Stimulated activated CD4-positive, alpha-beta T cell treated with anti-CD3 and anti-CD28 coated beads, Interleukin-15, amount 100 ng/mL, for 1 hour (primary cell): ENCODE results near the gene GGACT.

ENCODE experiments used
- DNase-seq, 2 donors: peaks; one replicate each; pipeline ENCODE4 v3.0.0-alpha.2; 2020; ENCODE audit warnings: low read depth in 1 of 2, low spot score in 1 of 2

The GGACT gene

DNA sequence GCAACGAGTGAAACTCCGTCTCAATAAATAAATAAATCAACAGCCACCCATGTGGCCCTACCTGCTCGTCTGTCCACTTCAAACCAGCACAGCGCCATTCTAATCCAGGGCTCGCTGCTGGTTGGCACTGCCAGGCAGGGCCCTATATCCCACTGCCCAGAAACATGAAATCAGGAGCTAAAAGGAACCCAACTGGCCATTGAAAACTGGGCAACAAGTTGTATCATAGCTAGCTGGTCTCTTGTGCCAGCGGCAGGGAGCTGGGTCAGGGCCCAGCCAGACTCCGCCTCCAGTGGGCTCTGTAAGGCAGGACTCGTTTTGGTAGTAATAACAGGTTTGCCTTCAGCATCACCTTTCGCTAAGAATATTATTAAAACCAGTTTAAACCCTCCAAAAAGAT, 39.3 kb downstream of the GGACT start:
- DNase-seq, result no peak

DNA sequence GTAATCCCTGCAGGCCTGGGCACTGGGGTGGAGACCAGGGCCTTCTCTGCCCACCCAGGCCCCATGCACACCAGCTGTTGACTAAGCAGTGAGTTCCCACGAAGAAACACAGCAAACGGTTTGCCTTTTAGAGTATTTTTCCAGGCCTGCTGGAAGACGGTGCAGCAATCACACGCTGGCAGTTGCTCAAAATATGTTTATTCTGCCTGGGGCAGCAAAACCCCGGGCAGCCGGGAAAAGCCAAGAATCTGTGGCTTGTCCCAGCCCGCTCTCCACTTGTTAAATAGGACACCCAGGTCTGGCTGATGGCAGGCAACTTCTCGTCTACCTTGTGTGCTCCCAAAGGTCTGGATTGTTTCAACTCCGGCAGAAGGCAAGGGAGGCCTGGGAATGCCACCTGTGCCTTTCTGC, 40.8 kb downstream of the GGACT start:
- DNase-seq, result no peak

DNA sequence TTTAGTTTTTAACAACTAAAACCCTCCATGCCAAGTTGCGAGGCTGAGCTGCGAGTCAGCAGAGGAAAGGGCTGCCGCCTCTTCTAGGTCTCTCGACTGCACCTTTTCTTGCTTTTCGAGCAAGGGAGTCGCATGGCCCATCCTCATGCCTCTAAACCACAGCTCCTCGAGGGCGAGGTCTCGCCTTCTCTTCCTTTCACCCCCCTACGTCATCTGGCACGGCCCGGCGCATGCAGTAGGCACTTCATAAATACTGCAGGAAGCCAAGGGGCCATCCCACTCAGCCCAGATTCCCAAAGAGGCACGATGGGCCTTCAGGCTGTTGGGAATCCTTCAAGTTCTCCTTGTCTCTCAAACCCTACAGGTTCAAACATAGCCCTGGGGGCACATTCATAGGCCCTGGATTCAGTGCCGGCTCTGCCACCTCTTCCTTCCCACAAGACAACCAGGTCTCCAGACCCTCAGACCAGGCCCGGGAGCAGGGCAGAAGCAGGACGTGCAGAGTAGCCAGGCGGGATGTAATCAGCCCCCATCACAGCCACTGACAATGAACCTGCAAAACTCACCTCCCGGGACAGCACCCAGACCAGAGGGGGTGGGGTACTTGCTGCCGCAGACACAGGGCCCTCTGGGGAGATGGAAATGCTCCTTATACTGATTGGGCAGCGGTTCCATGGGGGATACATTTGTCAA, 41.7 kb downstream of the GGACT start:
- no peak for DNase-seq

DNA sequence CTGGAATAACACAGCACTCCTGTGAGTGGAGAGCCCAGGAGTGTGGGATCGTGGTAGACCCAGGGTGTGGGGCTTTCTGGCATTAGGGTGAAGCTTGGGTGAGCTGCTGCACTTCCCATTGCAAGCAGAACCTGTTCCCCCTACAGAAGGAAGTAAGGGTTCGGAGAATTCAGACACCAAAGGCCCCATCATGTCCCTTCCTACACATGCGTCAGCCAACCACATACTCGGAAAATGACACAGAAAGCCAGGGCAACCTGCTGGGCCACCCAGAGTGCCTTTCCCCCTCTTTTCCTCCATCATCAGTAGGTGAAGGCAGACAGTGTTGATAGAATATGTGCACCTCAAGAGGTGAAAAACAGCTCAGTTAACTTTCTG, 42.9 kb downstream of the GGACT start:
- no peak for DNase-seq

DNA sequence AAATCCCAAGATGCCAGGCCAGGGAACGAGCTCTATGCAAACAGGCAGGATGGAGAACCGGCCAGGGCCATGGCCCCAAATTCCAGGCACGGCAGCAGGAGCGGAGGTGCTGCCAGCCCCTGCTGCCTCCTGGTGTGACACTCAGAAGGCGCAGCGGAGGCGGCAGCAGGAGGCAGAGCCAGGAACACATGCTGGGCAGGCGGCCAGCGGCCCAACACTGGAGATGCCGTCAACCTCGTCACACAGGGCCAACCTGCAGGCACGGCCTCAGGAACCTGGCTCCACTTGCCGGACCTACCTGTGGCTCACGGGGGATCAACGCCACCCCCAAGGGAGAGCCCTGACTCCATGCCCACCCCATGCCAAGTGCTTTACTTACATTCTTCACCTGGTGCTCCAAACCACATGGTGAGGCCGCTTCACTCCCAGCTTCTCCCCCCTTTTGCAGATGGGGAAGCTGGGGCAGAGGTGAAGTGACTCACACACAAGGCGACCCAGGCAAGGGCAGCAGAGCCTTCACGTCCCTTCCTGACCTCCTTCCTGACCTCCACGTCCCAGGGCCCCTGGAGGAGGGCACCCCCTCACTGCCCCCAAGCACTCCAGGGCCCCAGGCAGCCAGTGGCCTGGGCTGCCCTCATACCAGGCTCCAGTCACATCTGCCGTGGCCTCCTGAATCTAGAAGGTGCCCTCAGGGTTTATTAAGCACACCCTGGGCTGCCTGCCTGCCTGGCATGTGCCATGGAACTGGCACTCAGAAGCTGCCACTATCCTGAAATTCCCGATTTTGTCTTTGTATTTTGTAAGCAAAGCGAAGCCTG, 43.5 kb downstream of the GGACT start:
- no peak for DNase-seq

DNA sequence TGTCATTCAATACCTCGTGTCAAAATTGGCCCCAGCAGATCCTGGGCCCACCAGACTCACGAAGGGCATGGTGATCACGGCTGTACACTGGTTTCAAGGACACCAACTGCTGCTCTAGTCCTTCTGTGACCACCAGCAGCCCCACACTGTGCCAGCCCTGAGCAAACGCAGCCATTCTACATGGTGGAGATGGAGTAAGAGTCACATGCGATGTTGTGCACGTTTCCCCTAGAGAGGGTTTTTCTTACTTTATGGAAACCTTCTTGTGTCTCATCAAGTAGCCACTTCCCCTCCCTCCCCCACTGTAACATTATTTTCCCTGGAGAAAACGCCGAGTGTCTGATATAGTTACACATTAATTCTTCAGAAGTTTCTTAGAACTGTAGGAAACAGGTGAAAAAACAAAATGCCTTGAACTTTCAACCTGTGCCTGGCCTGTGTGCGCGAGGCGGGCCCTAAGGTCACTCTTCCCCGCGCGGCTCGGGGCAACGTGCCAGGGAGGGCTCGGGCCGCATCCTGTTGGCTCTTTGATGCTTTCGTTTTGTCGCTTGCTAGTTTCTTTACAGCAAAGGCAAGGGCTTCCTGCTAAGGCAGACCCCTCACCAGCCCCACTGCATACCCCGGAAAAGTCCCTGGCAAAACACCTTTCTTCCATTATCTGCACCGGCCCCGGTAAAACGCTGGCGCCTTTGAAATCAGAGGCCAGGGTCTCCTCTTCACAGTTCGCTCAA, 44.6 kb downstream of the GGACT start:
- no peak for DNase-seq

DNA sequence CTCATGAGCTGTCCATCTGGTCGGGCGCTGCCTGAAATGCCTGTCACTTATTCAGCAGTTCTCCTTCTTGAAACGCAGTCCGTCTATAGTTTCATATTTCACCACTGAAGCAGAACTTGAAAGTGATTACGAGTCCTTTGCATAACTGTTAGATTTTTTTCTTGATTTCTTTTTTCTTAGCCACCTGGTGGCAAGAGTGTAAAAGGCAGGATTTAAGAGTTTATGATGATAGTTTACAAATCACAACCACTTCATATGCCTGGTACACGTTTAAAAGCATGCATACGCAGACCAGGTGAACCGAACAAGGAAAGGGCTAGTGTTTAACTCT, 45.8 kb downstream of the GGACT start:
- DNase-seq, result no peak

DNA sequence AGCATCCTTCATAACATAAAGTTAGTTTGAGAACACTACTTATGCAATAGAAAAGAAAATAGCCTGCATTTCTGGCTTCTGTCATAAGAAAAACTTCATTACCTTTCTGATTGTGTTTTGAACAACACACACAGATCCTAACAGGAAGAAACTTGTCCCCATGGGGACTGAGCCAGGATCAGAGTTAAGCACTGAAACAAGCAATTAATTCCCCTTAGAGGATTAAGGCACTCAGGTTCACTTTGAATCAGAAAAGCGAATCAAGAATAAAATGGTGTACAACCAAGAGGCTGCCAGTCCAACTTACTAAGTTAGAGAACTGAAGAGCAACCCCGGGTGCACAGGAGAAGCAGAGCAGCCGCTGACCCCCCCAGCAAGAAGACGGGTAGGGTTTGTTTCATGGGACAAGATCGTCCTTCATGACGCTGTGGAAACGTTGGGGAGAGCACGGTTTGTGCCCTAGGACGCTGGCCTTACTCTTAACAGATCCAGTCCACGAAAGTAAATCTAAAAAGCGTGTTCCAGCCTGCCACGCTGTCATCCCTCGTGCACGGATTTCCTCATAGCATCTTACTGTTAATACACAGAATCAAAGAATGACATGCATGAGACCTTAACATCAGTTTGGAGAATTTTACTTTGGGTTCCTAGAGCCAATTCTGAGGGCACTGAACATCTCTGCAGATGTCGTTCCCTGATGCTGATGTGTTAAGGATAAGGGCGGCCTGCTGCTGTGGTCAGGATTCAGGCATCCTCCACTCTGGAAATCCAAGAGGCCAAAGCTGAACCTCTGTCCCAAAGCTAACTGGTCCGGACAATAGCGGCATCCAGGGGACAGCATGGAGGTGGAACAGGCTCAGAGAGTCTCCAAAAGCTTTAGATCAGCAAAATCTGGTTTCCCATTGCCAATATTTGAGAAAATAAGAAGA, 46.4 kb downstream of the GGACT start:
- no peak for DNase-seq

DNA sequence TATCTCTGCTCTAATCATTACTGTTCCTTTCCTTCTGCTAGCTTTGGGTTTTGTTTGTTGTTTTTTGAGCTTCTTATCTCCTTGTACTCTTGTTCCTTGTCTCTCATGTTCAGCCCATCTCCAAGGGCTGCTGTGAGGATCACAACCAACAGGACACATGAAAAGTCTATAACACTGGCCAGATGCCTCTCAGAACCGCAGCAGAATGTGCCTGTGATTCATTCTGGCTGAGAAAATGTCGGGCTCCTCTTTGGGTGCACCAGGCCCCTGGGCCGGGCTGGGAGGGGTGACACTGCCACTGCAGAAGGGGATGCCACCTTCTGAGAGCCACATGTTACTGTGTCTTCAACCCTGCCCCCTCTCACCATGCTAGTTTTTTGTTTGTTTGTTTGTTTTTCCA, 48.0 kb downstream of the GGACT start:
- no peak for DNase-seq

DNA sequence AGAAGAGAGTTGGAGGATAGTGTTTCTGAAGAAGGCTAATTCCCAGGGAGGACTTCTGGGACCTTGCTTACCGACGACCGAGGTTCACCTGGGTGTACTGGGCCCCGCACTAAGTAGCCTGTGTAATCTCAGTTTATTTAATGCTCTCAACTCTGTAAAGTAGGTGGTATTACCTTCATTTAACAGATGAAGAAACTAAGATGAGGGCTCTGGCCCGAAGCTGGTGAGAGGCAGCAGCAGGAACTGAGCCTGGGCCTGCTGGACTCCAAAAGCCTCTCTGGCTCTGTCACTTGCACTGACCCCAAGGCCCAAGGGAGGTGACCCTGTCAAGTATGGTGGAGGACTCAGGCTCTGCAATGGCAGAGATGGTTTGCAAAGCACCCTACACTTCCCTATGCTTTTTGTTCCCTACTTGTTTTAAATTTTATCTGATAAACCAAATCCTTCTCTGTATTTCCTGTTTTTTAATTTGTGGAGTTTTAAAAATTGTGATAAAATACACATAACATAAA, 50.6 kb downstream of the GGACT start:
- no peak for DNase-seq

DNA sequence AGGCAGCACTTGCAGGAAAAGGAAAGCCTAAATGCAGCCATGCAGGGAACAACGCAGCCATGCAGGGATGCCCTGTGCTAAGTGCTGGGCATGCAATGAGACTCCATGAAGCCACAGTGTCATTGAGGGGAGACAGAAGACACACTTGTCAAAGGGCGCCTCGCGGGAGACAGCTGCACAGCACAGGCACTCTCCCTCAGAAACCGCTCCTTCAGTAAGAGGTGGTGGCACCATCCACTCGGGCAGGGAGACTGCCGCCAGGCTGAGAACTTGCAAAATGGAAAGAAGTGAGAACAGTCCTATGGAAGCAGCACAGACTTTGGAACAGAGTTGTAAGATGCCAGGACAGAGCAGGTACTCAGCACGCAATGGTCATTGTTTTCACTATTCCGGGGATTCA, 51.1 kb downstream of the GGACT start:
- DNase-seq, result no peak

DNA sequence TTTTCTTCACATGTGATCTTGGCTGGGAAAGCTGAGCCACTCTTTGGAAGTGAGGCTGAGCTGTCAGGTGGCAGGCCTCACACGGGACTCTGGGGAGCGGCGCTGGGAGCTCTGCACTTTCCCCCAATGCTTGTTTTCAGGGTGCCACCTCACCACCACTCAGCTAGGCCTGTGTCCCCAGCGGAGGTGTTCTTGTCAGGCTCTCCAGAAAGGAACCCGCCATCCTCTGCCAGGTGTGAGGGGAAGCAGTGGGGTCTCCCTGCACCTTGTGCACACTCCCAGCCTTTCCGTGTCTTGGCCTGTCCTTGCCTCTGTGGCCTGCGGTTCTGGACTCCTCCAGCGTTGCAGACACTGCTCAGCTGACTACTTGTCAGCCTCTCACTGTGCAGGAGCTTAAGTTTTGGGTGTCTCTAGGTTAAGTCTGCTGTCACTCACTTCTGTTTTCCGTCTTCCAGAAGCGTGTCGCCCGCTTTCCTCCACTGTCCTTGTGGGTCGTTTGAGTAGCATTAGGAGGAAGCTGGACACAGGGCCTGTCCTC, 51.9 kb downstream of the GGACT start:
- DNase-seq, result no peak

DNA sequence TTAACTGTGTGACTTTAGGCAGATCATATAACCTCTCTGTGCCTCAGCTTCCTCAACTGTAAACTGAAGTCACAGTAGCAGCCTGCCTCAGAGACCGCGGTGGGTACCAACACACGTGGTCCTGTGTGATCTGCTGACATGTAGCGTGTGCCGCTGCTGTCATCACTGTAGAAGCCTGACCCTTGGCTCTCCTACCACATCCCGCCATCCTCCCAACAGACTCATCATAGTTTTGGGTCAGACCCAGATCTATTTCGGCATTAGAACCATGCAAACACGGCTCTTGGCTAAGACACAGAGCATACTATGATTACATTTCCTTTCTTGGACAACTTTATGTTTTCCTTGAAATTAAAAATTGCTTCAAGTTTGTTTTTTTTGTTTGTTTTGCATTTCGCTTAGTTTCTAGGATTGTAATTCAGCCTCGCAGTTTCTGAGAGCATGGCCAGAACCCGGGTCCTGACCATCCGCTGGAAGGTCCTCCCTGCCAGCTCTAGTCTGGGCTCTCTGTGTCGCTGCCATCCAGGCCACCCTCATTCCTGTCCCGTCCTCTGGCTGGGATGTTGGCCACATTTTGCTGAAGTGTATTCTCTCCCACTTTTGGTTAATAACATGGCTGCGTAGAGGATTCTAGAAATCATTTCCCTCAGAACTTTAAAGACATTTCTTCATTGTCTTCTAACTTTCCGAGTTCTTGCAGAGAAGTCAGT, 53.0 kb downstream of the GGACT start:
- DNase-seq, result no peak

DNA sequence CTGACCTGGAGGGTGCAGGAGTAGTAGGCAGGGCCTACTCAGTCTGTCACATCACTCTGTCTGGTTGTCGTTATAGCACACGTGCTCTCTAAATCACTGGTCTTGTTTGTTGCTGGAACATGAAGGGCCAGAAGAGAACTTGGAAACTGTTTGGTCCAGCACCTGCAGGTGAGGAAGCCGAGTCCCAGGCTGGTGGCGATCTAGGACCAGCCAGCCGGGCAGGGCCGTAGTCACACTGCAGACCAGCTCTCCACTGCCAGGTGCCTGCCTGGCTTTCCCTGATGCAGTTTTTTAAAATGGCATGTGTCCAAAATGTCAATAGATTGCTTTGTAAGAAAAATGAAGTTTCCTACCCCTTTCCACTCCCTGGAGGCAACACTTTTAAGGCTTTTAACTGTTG, 53.7 kb downstream of the GGACT start:
- no peak for DNase-seq

DNA sequence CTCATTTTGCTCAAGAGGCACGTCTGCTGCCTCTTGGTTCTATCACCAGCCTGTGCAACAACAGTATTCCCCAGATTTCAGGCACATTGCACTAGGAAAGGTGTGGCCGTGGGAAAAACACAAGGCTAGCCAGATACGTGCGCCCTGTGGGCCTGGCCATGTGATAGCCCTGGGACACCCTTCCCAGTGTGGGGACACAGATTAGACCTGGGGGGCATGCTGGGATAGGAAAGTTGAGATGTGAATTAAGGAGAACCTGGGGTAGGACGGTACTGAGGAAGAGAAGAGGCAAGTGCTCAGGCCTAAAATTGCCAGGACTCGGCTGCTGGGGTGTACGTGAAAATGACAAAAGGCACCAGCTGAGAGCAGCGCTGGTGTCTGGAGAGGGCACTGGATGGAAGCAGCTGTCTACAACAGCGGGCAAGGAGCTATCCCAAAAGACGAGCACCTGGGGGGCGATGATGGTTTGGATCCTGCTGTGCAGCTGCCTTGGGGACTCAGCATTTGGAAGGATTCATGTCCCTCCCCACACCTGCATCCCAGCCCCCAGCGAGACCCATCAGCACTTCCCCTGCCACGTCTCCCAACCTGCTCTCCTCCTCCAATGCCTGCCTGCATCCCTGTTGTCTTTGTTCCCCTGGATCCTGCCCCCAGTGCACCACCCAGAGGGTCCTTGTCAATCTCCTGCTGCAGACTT, 54.3 kb downstream of the GGACT start:
- DNase-seq, result no peak

DNA sequence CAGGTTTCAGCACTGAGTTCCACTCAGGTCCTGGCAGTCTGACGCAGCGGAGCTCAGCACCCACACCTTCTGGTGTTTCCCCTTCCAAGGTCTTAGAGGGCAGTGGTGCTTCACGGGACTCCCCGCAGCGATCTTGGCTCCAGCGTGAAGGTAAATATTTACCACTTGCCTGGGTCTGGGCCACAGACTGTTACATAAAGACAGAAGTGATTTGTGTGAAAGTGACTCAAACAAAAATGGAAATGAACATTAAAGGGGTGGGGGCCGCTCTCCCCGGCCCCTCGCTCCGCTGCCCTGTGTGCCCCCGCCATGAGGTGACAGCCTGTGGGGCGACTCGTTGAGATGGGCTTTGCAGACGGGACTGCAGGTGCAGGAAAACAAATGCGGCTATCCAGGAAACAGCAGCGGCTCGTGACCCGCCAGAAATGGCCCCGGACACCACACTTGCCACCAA, 55.0 kb downstream of the GGACT start:
- no peak for DNase-seq

DNA sequence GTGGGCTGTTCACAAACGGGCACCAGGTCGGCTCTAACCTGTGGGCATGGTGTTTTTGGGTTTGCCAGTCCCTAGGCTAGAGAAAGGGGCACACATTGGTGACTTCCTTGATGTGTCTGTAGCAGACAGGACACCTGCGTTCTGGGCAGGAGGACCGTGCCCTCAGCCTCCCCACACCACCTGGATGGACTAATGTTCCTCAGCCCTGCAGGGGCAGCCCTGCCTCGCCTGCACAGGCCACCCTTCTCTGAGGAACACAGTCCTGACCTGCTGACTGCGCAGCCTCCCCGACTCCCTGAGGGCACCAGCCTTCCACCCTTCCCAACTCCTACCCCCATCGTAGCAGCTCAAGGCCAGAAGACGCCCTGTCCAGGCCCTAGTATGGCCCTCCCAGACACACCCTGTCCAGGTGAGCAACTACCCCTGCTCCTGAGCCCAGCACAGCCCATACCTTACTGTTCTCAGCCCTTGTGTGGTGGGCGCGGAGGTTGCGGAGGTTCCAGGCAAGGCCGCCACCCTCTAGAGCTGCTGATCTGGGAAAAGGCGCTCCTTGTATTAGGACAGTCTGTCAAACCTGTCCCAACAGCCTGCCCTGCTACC, 55.7 kb downstream of the GGACT start:
- DNase-seq, result no peak

DNA sequence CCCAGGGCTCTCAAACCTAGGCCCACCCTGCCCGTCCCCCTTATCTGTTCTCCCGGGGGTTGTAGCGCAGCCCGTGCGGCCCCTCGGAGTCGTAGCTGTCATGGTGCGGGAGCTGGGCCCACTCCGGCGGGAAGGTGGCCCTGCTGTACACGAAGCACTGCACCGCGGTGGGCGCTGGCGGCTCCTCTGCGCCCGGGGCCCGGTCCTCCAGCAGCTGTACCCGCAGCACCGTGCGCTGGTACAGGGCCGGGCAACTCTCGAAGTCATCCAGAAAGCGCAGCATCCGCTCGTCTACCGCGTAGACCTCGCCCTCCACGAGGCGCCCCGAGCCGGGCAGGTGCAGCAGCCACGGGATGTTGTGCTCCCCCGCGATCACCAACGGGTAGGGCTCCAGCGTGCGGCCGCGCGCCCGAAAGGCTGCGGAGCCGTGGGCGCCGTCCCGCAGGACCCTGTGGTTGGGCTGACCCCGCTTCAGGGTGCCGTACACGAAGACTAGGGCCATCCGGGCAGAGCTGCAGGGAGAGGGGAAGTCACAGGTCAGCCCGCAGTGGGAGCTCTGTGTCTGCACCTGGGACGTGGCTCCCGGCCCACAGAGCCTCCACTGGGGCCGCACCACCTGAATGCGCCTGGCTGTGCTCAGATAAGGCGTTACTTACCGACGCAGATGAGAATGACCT, 56.4 kb downstream of the GGACT start:
- no peak for DNase-seq
